NCI-H1092 (cell line): ENCODE data around the gene ADRB2.

Source experiments
- DNase-seq: peaks from one replicate; lab custom pipeline; 2025; lab: John Stamatoyannopoulos, UW

The ADRB2 gene

DNA sequence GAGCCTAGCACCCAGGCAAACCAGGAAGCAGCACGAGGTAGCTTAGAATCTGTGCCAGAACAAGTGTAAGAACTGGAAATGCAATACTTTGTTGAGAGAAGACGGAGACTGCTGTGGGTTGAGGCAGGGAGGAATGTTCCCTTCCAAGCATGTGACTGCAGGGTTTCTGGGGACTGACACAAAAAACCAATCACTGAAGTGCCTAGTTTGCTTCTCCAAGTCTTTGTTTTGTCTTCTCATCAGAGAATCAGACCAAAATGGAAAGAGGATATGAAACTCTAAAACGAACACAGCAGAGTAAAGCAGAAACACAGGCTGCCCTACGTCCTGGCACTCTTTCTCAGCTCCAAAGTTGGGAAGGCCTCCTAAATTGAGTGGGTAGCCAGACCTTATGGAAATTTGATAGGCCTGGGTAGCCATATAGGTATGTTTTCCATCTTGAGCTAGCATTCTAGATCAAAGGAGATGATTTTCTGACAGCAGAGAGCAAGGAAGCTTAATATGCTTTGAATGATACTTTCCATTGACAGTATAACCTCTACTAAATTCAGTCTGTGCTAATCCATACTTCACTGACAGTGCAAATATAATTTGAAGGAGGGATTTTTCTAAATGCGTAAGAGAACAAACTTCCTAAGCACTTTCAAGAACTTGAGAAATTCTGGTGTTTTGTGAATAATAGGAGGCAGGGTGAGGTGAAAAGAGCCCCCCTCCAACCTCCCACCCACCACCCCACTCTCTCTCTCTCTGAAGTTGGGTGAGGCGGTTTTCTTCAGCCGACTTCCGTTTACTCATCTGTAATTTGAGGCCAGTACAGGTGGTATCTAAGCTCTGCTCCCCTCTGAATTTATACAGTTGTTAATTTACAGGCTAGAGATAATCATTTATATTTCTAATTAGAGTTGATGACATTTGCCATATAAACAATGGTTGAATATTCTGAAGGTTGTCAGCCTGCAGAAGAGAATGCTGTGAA is 5.5 kb downstream of the ADRB2 start:
- DNase-seq = no peak

DNA sequence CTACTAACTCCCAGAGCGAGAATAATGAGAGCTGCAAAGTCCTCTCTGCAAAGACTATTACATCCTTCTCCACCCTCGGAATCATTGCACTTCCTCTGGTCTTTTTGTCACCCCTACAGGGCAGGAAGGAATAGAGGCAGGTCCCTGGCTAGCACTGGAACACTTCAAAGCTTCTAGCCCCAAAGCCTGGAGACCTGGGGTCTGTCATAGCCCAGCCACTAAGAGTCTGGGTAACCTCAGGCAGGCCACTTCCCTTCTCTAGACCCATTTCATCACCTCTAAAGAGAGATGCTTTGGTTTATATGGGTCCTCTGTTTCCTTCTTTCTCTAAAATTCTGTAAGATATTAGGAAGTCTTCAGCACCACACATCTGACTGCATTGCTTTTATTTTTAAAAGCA is 6.7 kb downstream of the ADRB2 start:
- no peak for DNase-seq

DNA sequence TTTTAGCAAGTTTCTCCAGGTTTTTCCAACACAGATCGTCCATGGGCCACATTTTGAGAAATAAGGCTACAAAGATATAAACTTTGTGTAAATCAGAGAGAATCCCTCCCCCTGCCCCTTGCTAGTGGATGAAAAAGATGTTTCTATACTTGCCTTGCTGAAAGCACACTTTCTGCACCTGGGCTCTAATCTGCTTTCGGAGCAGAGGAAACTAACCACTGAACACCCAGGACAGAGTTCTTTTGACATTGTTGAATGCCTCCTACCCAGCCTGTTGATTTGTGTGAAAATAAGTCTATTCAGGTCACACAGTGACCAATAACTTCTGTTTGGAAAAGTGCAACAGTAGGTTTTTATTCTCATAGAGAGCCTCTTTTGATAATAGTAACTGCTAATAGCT is 7.5 kb downstream of the ADRB2 start:
- DNase-seq = no peak

DNA sequence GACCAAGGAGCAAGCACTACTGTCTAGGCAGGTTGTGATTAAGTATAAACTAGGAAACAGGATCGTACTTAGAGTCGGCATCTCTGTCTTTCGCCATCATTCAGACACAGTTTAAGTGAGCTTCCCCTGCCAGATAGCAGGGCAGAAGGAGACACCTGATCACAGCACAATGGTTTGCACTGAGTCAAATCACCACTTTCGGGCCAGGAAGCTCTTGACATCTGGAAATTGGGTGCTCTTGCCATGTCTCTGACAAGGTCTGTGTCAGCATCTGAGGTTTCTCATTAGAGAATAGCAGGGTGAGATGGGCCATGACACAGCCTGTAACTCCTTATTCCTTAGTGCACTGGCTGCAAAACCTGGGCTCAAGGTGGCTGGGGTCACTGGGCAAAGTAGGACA is 8.3 kb downstream of the ADRB2 start:
- no peak for DNase-seq

DNA sequence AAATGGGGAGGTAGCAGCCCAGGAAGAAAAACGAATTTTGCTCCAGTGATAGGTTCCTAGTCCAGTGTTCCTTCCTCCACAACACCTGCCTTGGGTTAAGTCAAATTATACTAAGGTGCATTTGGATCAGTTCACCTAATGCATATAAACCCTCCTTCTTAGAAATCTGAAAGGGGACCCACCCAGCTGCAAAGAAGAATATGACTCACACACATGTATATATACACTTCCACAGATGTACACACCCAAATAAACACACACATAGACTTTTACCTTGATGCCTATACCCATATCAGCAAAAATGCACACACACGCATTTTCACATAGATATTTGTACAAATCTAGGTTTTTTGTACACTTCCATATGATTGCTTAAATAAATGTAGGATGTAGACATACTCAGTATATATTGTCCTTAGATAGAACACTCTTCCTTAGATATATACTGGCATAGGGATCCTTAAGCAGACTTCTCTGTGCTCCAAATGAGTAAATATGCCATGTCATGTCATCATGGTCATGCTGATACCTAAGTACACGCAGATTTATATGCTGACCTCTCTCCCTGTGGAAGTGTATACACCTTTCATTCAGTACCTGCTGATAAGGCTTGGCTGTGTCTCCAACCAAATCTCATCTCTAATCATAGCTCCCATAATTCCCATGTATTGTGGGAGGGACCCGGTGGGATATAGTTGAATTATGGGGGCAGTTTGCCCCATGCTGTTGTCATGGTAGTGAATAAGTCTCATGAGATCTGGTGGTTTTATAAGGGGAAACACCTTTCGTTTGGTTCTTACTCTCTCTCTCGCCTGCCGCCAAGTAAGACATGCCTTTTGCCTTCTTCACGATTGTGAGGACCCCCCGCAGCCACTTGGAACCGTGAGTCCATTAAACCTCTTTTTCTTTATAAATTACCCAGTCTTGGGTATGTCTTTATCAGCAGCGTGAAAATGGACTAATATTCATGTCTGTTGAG is 10.2 kb downstream of the ADRB2 start:
- DNase-seq = no peak

DNA sequence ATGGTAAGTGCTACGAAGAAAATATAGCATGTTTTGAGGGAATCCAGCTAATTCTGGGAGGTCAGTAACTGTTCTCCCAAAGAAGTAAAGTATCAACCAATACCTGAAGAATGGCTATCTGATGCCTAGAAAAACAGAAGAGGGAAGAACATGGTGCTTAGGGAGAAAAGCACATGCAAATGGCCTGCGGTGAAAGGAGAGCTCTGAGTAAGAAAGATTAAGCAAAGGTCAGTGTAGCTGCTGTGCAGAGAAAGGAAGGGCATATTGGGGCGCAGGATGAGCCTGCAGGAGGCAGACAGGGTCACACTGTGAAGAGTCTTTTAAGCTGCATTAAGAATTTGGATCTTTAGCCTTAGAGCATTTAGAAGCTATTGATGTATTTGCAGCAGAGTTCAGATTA is 11.0 kb downstream of the ADRB2 start:
- DNase-seq = no peak

DNA sequence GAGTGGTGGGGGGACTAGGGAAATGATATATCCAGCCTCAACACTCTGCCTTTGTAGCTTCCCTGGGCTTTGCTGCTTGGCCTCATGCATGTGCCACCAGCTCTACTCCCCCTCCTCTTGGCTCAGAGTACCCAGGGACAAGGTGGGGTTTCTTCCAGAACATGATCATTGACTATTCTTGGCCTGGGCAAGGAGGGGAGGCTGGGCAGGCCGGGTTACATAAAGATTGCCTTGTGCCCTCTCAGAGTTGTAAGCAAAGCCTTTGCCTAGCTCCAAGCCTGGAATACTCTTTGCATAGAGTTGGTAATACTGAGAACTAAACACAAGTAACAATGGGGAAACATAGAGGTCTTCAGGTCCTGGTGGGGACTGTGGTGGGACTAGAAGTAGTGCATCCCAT is 11.9 kb downstream of the ADRB2 start:
- no peak for DNase-seq

DNA sequence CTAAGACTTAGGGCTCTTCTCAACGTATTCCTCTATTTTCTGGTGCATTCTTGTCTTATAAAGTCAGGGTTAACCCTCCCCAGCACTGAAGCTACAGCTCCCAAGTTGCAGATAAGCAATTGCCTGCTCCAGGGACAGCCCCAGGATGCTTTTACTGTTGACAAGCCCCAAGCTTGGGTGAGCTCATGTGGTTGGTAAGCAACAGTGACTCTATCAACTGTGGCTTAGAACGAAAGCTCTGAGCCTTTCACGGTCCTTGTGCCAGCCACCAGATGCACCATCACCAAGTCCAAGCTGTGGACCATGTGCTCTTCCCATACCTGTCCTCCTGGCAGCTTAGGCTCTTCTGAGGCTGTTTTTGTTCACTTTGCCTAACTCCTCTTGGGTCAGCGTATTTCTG is 13.5 kb downstream of the ADRB2 start:
- no peak for DNase-seq

DNA sequence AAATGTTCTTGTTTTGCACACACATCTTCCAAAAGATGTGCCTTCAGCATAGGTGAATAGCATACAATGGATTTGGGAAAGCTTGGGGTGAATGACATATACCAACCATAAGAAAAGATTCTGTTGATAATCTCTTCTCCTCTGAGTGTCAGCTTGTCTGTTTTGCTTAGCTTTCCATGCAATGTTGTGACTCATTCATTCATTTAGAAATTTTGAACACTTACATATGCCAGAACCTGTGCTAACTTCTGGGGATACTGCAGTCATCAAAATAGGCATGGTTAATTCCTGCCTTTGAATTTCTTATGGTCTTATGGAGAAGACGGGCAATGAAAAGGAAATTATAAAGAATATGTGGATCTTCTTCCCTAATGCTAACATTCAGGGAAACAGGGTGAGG is 14.1 kb downstream of the ADRB2 start:
- no peak for DNase-seq

DNA sequence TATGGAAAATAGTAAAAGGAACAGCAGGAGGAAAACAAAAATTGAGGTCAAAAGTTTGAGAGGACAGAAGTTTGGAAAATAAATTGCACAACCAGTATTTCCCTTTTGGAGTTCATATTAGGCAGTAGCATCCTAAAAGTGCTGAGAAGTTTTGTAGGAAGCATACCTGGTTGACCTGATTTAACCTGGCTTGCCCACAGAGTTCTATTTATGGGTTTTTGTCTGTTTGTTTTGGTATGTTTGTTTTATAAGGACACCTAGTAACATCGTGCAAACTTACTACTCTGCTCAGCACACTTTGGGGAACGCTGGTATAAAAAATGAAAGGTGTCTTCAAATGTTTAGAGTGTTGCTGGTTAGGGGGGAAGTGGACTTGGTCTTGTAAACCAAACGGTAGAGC is 15.1 kb downstream of the ADRB2 start:
- DNase-seq = no peak

DNA sequence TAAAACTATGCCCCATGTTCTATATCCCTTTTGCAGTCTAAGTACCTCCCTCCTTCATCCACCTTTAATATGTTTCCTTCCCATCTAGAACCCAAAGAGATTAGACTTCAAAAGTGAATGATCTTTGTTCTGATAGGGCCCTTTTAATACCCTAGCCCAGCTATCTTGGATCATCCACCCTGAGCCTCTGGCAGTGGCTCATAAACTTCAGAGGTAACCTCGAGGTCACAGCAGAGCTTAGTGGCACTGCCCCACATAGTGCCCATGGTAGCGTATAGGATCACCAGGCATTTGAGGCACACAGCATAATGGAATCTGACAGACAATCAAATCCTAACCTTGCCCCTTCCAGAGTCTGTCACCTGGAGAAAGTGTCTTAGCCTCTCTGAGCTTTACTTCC is 15.8 kb downstream of the ADRB2 start:
- DNase-seq = no peak

DNA sequence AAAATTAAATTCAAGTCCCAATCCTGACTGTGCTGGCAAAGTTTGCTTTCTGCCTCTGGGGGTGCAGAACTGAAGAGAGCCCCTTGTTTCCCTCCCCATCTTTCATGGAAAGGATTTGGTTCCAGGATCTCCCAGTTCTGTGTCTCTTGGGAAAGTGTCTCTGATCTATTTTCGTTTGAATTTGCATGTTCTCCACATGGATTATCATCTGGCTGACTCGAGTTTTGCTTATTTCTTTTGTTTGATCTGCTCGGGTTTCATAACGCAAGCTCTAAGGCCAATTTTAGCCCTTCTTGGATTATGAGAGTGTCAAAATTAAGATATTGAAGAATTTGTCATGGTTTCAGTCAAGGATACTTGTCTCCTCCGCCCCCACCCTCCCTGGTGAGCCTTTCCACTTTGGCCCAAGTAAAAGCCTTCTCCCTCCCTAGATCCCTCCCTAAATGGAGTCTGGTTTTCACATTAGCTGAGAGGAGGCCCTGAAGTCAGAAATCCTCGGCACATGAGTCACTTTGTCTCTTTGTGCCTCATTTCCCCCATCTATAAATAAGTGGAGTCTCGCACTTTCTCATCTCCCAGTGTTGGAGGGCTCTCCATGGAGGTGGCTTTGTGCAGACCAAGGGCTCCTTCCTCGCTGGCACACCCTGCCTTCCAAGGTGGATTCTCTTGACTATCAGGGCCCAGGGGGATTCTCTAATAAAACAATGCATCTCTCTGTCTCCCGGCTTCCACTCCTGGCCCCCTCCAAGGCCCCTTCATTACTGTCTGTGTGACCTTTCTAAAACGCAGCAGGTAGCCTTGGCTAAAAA is 17.3 kb downstream of the ADRB2 start:
- no peak for DNase-seq

DNA sequence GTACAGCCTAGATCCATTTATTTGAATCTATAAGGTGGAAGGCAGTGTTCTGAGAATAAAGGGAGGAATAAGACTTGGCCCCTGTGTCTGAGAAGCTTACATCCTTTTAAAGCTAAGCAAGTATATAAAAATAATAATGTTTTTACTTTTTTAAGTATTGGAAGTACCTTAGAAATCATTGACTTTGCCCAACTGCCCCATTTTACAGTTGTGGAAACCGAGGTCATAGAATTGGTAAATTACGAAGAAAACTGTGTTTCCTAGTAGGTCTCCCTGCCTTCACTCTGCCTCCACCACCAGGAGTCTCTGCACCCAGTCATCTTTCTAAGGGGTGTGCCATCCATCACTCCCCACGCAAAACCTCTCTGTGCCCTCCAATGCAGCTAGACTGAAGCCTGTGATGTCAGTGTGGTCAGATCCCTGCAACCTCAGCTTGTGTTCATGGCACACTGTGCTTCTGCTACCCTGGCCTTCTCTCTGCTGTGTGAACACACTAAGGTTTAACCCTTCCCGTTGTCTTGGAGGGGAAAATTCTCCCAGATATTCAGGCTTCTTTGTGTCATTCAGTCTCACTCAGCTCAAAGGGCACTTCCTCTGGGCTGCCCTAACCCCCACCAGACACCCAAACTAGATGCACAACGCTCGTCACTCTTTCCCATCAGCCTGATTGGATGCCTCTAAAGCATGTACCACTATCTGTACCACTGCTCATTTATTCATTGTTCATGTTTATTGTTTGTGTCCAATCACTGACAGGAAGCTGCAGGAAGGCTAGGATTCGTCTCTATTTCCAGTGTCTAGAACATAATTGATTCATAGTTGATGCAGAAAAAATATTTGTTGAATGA is 18.2 kb downstream of the ADRB2 start:
- no peak for DNase-seq

DNA sequence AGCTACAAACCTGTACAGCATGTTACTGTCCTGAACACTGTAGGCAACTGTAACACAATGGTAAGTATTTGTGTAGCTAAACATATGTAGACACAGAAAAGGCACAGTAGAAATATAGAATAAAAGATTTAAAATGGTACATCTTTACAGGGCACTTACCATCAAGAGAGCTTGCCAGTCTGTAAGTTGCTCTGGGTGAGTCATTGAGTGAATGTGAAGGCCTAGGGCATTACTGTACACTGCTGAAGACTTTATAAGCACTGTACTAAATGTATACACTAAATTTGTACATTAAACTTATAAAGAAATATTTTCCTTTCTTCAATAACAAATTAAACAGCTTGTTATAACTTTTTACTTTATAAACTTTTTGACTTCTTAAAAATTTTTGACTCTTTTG is 20.5 kb downstream of the ADRB2 start:
- no peak for DNase-seq

DNA sequence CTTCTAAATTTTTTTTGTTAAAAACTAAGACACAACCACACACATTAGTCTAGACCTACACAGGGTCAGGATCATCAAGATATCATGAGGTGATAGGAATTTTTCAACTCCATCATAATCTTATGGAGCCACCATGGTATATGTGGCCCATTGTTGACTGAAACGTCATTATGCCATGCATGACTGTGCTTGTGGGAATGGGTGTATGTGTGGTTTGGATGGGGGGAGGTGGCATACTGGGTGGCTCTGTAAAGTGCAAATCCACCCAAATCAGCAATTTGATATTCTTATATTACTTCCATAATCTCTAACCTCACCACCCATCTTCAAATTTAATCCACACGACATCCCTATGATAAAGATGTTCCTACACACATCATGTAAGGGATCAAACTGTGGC is 21.0 kb downstream of the ADRB2 start:
- no peak for DNase-seq

DNA sequence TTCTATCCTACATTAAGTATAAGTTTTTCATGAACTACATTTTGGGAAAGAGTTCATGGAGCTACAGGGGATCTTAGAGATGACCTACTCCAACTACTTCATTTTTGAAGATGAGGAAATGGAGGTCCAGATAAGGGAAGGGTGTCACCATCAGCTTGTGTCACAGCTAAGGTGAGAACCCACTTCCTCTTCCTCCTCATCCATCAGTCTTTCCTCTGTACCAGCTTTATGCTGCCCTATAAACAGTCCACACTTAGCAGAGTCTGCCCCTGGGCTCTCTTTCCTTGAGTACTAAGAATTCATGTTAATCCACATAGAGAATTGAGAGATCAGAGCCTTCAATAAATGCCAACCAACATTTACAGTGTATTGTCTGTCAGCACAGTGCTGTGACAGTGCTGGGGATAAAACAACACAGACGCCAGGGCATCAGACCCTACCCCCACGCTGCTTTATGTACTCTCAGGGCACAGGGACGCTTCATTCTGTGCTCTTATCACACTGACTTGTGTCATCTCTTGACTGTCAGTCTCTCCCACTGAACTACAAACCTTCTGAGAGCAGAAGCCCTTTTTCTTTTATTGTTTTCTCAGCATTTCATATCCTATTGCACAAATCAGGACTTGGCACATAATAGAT is 22.1 kb downstream of the ADRB2 start:
- no peak for DNase-seq

DNA sequence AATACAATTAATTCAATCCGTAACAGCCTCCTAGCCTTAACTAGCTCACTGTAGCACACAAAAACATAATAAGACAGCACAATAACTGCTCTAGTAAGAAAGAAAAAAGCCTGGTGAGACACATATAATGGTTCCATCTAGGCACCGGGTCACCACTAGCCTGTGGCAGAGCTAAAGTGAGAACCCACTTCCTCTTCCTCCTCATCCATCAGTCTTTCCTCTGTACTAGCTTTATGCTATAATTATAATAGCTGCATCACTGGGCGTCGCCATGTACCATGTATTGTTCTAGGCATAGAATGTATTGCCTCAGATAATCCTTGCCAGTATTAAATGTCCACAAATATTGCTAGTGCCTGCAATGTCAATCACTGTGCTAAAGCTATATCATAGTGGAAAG is 23.1 kb downstream of the ADRB2 start:
- DNase-seq = no peak

DNA sequence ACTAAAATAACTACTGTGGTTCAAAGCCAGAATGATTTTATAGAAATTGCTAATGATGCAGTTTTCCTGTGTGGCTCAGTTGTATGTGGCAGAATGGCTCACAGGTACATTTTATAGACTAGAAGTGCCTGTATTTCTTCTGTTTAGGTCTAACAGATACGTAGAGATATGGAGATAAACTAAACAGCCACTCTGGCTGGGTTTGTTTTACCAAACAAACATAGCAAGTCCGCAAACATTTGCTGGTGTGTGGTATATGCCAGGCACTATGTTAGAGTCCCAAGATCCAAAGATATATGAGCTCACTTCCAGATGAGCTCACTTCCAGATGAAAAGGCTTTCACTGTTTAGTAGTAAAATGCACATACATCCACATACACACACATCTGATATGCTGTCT is 24.4 kb downstream of the ADRB2 start:
- no peak for DNase-seq

DNA sequence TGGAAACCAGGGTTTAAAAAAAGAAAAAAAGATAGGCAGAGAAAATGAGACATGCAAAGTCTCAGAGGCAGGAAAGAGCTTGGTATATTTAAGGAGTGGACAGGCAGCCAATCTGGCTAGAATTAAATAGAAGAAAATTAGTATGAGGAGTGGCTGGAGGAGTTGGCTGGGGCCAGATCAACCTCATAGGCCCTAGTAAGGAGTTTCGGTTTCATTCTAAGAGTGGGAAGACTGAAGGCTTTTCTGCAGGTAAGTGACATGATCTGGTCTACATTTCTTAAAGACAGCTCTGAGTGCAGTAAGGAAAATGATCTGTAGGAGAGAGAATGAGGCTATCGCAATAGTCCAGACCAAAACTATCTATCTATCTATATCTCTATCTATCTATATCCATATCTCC is 27.5 kb downstream of the ADRB2 start:
- DNase-seq = no peak

DNA sequence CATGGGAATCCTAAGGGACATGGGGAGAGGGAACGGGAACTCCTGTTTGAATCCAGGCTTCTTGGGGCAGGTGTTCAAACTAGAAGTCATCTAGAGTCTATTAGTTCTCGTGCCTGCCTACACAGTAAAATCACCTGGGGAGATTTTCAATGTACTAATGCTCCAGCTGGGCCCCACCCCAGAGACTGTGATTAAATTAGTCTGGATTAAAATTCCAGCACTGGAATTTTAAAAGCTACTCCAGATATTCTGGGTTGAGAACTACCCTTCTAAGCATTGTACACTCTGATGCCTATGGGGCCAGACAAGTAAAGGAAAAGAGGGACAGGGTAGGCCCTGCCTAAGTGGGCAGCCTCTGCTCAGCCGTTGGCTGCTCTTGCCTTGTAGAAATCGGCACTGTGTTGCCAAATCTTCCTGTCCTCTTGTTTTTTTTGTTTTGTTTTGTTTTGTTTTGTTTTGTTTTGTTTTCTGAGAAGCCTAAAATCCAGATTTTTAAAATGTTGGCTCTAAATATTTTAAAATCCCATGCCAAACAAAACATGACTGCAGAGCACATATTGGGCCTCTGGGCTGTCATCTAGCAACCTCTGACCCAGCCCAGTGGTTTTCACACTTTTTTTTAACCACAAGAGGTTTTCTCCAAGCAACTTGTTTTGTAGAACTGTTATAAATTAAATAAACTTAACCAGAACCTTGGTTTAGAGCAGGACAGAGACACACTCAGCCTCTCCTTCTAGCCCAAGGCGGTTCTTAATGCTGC is 29.0 kb downstream of the ADRB2 start:
- no peak for DNase-seq
